ENCODE measurements around the gene CCNJ.

The CCNJ gene

DNA sequence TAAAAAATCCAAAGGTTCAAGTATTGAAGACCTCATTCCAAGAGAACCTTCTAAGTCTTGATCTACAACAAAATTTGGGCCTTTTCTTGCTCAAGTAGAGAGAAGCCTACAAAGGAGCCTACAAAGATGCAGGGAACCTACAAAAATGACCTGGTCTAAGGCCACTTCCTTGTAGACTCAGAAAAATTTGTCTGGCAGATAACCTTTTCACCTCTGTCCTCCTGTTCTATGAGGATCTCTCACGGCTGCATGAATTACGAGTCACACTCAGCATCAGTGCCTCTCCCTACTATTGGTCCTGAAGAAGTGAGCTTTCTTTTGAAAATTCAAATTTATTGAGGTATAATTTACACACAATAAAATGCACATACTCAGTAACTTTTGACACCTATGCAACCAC lies 29.3 kb downstream of the CCNJ start:
- H3K4me3 ChIP-seq (ENCODE audit: low read length): no peak overlapping the region
- no peaks in the 10 kb centered on the region for H3K36me3 ChIP-seq (ENCODE audit: insufficient read depth, low read depth, low read length)
- H3K9ac ChIP-seq (ENCODE audit: low read depth, low read length): no peak overlapping the region
- no peak overlapping the region for H3K27ac ChIP-seq (ENCODE audit: low read length)
- peaks cover 3% of the 10 kb centered on the region; the same call in 1 of the 2 replicates for H3K4me1 ChIP-seq (ENCODE audit: insufficient read depth, low read length)
- H3K9me3 ChIP-seq (ENCODE audit: insufficient read depth, low read depth, low read length): no peaks in the 10 kb centered on the region
- no peaks in the 10 kb centered on the region for H3K27me3 ChIP-seq (ENCODE audit: insufficient read depth, low read length)

DNA sequence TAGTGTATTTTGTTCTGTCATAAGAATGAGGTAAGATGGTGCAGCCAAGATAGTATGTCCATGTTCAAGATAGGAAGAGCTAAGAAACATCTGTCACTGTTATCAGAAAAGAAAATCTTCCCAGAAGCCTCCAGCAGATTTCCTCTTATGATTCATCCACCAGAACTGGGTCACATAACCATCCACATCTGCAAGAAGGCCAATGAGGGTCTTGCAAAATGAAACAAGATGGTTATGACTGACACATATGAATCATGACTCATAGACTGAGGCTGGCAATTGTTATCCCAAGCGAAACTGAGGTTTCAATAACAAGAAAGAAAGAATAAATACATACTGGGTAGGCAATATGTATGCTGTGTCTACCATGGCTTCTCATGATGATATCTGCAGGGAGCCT lies 30.3 kb downstream of the CCNJ start:
- Histone ChIP-seq H3K9me3 (ENCODE audit: insufficient read depth, low read depth, low read length) (no peaks in the 10 kb centered on the region), H3K4me3 (ENCODE audit: low read length) (no peak overlapping the region), H3K9ac (ENCODE audit: low read depth, low read length) (no peak overlapping the region), H3K36me3 (ENCODE audit: insufficient read depth, low read depth, low read length) (no peaks in the 10 kb centered on the region), H3K27me3 (ENCODE audit: insufficient read depth, low read length) (no peaks in the 10 kb centered on the region), H3K27ac (ENCODE audit: low read length) (no peak overlapping the region), H3K4me1 (ENCODE audit: insufficient read depth, low read length) (peaks cover 3% of the 10 kb centered on the region; the same call in 1 of the 2 replicates)

DNA sequence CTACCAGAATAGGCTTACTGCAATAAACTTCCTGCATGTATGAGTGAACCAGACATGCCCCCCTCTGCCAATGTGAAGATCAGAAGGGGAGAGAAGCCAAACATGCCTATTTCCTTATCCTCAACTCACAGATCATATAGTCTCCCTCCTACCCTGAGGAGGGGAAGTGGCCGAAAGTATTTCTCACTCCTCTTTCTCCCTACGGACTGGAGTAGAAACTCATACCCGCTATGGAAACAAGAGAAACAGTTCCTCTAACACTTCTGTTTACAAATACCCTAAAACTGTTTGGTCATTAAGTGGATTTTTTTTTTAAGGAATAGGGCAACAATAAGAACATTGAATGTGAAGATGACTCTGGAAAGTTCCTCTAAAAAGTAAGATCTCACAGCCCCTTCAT lies 31.4 kb downstream of the CCNJ start:
- no peak overlapping the region for H3K27ac ChIP-seq (ENCODE audit: low read length)
- H3K4me3 ChIP-seq (ENCODE audit: low read length): no peak overlapping the region
- no peak overlapping the region for H3K9ac ChIP-seq (ENCODE audit: low read depth, low read length)
- no peaks in the 10 kb centered on the region for H3K9me3 ChIP-seq (ENCODE audit: insufficient read depth, low read depth, low read length)
- H3K4me1 ChIP-seq (ENCODE audit: insufficient read depth, low read length): peaks cover 3% of the 10 kb centered on the region; the same call in 1 of the 2 replicates
- no peaks in the 10 kb centered on the region for H3K27me3 ChIP-seq (ENCODE audit: insufficient read depth, low read length)
- no peaks in the 10 kb centered on the region for H3K36me3 ChIP-seq (ENCODE audit: insufficient read depth, low read depth, low read length)

DNA sequence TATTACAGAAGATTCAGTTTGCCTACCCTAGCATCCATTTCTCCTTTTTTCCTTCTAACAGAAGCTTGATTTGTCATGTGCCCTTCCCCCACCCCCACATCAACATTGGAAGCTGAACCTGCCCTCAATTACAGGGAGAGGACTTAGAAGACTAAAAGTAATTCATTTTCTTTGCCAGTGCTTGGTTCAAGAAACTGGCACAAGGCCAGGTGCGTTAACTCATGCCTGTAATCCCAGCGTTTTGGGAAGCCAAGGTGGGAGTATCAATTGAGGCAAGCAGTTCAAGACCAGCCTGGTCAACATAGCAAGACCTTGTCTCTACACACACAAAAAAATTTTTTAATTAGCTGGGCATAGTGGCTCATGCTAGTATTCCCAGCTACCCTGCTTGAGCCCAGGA lies 32.6 kb downstream of the CCNJ start:
- Histone ChIP-seq H3K36me3 (ENCODE audit: insufficient read depth, low read depth, low read length) (no peaks in the 10 kb centered on the region), H3K27ac (ENCODE audit: low read length) (no peak overlapping the region), H3K9me3 (ENCODE audit: insufficient read depth, low read depth, low read length) (no peaks in the 10 kb centered on the region), H3K9ac (ENCODE audit: low read depth, low read length) (no peak overlapping the region), H3K27me3 (ENCODE audit: insufficient read depth, low read length) (no peaks in the 10 kb centered on the region), H3K4me1 (ENCODE audit: insufficient read depth, low read length) (peaks cover 3% of the 10 kb centered on the region; the same call in 1 of the 2 replicates), H3K4me3 (ENCODE audit: low read length) (no peak overlapping the region)

DNA sequence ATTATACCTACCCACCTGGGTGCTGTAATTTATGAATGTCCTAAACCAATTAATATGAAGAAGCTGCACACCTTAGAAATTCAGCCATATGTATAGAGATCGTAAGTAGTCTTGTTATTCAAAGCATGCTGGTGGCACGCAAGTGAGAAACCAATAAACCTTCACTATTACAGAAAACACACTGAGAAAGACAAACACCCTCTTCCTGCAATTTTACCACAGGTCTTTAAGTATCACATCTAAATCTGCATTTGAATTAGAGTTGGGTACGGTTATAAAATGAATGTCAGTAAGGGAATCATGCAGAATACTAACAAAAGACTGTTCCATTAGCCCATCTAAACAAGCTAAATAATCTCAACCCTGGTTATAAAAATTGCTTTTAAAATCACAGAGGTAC lies 33.8 kb downstream of the CCNJ start:
- Histone ChIP-seq H3K9ac (ENCODE audit: low read depth, low read length) (no peak overlapping the region), H3K4me1 (ENCODE audit: insufficient read depth, low read length) (peaks cover 3% of the 10 kb centered on the region; the same call in 1 of the 2 replicates), H3K27me3 (ENCODE audit: insufficient read depth, low read length) (no peaks in the 10 kb centered on the region), H3K4me3 (ENCODE audit: low read length) (no peak overlapping the region), H3K36me3 (ENCODE audit: insufficient read depth, low read depth, low read length) (no peaks in the 10 kb centered on the region), H3K27ac (ENCODE audit: low read length) (no peak overlapping the region), H3K9me3 (ENCODE audit: insufficient read depth, low read depth, low read length) (no peaks in the 10 kb centered on the region)

DNA sequence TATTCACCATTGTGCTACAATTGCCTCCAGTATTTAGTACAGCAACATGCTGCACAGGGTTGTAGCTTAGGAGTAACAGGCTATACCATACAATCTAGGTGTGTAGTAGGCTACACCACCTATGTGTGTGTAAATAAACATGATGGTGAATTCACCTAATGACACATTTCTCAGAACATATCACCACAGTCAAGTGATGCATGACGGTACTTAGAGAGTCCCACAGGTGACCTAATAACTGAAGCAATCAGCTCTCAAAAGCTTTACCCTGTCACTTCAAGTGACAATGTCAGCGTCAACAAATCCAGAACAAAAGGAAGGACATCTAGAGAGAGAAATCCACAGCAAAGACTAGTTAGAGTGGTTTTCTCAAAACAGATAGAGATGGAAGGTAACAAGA lies 38.8 kb downstream of the CCNJ start:
- Histone ChIP-seq H3K27ac (ENCODE audit: low read length) (no peak overlapping the region), H3K9me3 (ENCODE audit: insufficient read depth, low read depth, low read length) (no peaks in the 10 kb centered on the region), H3K4me3 (ENCODE audit: low read length) (no peak overlapping the region), H3K9ac (ENCODE audit: low read depth, low read length) (no peak overlapping the region), H3K4me1 (ENCODE audit: insufficient read depth, low read length) (peaks cover 2% of the 10 kb centered on the region; the same call in 1 of the 2 replicates), H3K27me3 (ENCODE audit: insufficient read depth, low read length) (no peaks in the 10 kb centered on the region), H3K36me3 (ENCODE audit: insufficient read depth, low read depth, low read length) (no peaks in the 10 kb centered on the region)

DNA sequence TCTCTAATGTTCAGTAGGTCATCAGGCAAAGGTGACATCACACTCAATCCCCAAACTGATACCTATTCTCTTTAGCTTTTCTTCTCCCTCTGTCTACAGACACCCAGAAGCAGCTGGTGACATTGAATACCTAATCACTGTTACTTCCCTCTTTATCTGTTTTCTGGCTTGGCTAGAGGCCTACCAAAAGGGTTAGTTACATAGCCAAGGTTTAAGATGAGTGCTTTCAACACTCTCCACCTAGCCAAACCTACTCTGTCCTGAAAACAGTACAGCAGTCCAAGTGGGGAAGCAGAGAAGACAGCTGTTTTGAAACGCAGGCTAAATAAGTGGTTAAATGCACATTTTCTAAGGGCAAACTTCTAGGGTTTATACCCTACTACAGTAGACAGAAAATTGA lies 39.4 kb downstream of the CCNJ start:
- H3K9me3 ChIP-seq (ENCODE audit: insufficient read depth, low read depth, low read length): no peaks in the 10 kb centered on the region
- no peaks in the 10 kb centered on the region for H3K4me1 ChIP-seq (ENCODE audit: insufficient read depth, low read length)
- no peaks in the 10 kb centered on the region for H3K27me3 ChIP-seq (ENCODE audit: insufficient read depth, low read length)
- no peak overlapping the region for H3K9ac ChIP-seq (ENCODE audit: low read depth, low read length)
- H3K27ac ChIP-seq (ENCODE audit: low read length): no peak overlapping the region
- H3K36me3 ChIP-seq (ENCODE audit: insufficient read depth, low read depth, low read length): no peaks in the 10 kb centered on the region
- no peak overlapping the region for H3K4me3 ChIP-seq (ENCODE audit: low read length)

DNA sequence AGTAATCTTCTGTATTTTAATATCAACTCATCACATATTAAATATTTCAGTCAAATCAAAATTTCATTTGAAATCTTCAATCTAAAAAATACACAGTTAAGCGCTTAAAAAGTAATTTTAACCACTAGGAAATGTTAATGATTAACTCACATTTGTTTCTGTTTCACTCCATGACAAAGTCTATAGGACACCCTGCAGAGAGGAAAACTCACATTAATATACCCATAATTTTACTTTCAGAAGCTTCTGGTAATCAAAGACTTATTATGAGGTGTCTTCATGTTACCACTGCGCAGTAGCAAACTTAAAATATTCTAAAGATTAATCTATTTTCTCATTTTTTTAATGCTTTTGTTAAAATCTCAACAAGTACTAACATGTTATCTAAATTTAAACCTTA lies 45.7 kb downstream of the CCNJ start:
- no peaks in the 10 kb centered on the region for H3K4me1 ChIP-seq (ENCODE audit: insufficient read depth, low read length)
- H3K27ac ChIP-seq (ENCODE audit: low read length): no peak overlapping the region
- no peaks in the 10 kb centered on the region for H3K9me3 ChIP-seq (ENCODE audit: insufficient read depth, low read depth, low read length)
- no peaks in the 10 kb centered on the region for H3K27me3 ChIP-seq (ENCODE audit: insufficient read depth, low read length)
- no peaks in the 10 kb centered on the region for H3K36me3 ChIP-seq (ENCODE audit: insufficient read depth, low read depth, low read length)
- H3K4me3 ChIP-seq (ENCODE audit: low read length): no peak overlapping the region
- H3K9ac ChIP-seq (ENCODE audit: low read depth, low read length): no peak overlapping the region

DNA sequence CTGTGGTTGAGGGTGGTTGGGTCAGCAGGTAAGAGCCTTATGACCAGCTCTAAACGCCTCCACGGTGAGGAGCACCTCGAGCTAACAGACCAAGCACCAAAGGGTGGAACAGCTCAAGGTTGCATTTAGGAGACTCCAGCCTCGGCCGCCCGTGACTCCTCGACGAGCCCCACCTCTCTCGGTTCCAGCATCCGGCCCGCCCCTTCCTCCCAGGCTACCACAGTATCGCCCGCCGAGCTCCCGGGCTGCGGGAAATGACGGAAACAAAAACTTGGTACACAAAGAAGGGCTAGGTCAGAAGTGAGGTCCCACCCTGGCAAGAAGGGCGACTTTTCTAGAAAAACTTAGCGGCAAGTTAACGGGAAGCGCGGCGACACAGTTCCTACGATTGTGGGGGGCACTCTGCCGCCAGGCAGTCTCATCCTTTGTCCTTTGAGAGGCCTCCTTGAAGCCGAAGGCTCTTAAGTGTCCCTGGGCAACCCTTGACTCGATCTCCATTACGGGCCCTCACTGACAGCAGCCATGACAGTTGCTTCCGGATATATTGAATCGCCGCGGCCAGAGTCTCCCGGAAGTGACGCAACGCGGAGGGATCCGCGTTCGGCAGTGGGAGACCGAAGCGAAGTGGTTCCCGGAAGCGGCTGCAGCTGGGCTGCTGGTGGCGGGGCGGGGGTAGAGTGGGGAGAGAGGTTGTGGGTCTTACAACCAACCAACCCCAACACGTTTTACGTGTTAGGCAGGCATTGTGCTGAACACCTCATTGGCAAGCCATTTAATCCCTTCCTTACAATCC lies 46.5 kb downstream of the CCNJ start:
- Histone ChIP-seq H3K9ac (ENCODE audit: low read depth, low read length) (no peak overlapping the region), H3K9me3 (ENCODE audit: insufficient read depth, low read depth, low read length) (no peaks in the 10 kb centered on the region), H3K4me1 (ENCODE audit: insufficient read depth, low read length) (no peaks in the 10 kb centered on the region), H3K27ac (ENCODE audit: low read length) (no peak overlapping the region), H3K36me3 (ENCODE audit: insufficient read depth, low read depth, low read length) (no peaks in the 10 kb centered on the region), H3K4me3 (ENCODE audit: low read length) (no peak overlapping the region), H3K27me3 (ENCODE audit: insufficient read depth, low read length) (no peaks in the 10 kb centered on the region)

DNA sequence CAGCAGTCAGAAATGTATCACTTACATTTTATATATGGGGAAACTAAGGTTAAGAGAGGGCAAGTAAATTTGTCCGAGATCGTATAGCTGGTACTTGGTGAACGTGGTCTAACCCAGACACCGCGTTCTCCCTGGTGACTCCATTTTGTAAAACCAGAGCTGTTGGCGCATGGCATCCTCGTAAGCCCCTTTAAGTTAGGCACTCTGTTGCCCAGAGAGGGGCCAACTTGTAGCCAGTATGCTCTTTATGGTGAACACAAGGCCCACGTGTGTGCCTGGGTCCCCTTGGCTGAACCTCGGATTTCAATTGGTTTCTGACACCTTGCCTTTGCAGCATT lies 47.0 kb downstream of the CCNJ start:
- no peaks in the 10 kb centered on the region for H3K4me1 ChIP-seq (ENCODE audit: insufficient read depth, low read length)
- no peak overlapping the region for H3K27ac ChIP-seq (ENCODE audit: low read length)
- H3K9me3 ChIP-seq (ENCODE audit: insufficient read depth, low read depth, low read length): no peaks in the 10 kb centered on the region
- no peaks in the 10 kb centered on the region for H3K36me3 ChIP-seq (ENCODE audit: insufficient read depth, low read depth, low read length)
- no peak overlapping the region for H3K9ac ChIP-seq (ENCODE audit: low read depth, low read length)
- H3K4me3 ChIP-seq (ENCODE audit: low read length): no peak overlapping the region
- no peaks in the 10 kb centered on the region for H3K27me3 ChIP-seq (ENCODE audit: insufficient read depth, low read length)

DNA sequence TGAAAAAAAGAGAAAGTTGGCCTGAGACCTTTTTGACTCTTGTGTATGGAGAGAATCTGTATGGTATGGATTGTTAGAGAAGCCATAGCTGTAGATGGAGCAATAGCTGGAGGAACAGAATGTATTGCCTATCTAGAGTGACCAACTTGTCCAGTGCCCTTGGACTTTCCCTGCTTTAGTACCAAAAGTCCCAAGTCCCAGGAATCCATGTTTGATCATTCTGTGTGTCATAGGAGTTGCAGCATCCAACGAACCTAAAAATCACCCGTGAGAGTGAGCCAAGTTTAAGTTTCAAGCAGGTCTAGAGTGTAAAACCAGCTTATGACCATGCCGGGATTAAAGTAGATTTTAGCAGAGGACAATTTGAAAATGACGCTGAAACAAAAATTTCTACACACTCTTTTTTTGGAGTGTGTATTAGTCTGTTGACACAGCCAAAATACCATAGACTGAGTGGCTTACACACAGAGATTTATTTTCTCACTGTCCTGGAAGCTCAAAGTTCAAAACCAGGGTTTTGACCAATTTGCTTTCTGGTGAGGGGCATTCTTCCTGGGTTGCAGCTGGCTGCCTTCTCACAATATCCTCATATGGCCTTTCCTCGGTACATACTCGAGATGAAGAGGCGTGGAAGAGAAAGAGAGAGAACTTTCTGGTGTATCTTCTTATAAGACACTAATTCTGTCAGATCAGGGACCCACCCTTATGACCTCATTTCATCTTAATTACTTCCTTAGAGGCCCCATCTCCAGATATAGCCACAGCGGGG lies 49.8 kb downstream of the CCNJ start:
- Histone ChIP-seq H3K27me3 (ENCODE audit: insufficient read depth, low read length) (no peaks in the 10 kb centered on the region), H3K9me3 (ENCODE audit: insufficient read depth, low read depth, low read length) (no peaks in the 10 kb centered on the region), H3K4me1 (ENCODE audit: insufficient read depth, low read length) (no peaks in the 10 kb centered on the region), H3K36me3 (ENCODE audit: insufficient read depth, low read depth, low read length) (no peaks in the 10 kb centered on the region), H3K9ac (ENCODE audit: low read depth, low read length) (no peak overlapping the region), H3K27ac (ENCODE audit: low read length) (no peak overlapping the region), H3K4me3 (ENCODE audit: low read length) (no peak overlapping the region)

DNA sequence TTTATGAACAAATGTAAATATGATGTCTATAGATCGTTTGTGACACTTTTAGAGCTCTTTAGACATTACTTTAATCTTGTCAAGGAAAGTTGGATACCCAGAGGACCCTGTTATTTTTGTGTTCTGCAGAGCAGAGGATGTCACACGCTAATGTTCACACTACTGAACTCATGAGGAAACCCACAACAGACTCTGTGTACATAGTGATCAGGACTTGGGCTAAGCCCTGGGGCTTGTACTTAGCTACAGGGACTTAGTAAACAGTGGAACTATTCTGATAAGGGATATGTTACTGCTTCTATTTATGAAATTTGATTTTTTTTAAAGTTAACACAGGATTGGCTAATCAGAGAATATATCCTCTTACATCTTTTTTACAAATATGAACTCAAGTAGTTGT lies 50.6 kb downstream of the CCNJ start:
- no peaks in the 10 kb centered on the region for H3K27me3 ChIP-seq (ENCODE audit: insufficient read depth, low read length)
- H3K4me3 ChIP-seq (ENCODE audit: low read length): no peak overlapping the region
- no peaks in the 10 kb centered on the region for H3K9me3 ChIP-seq (ENCODE audit: insufficient read depth, low read depth, low read length)
- no peaks in the 10 kb centered on the region for H3K36me3 ChIP-seq (ENCODE audit: insufficient read depth, low read depth, low read length)
- H3K4me1 ChIP-seq (ENCODE audit: insufficient read depth, low read length): no peaks in the 10 kb centered on the region
- H3K27ac ChIP-seq (ENCODE audit: low read length): no peak overlapping the region
- no peak overlapping the region for H3K9ac ChIP-seq (ENCODE audit: low read depth, low read length)
